Fibroblast of lung (primary cell): ENCODE results near the gene MAN2B2. TPM values are rescaled to one million over a fixed set of nuclear protein-coding genes. Genes with fewer than 3 reads are reported as not detected.

Experiments used
- DNase-seq, 2 donors: peaks; one replicate each; pipeline versions ENCODE4 v3.0.0 to v3.0.0-alpha.2; 2010; ENCODE audit warnings: low read depth in 2 of 2
- H2AFZ ChIP-seq: 2 replicates; pipeline ENCODE4 v1.5.1; 2012; ENCODE audit warnings: low read length, control low read depth, inconsistent platforms
- H3K27ac ChIP-seq: 2 replicates; pipeline ENCODE4 v1.5.1; 2011; ENCODE audit warnings: low read length, control low read depth; ENCODE audit not compliant: insufficient read depth
- H3K27me3 ChIP-seq: 2 replicates; pipeline ENCODE4 v1.5.1; 2011; ENCODE audit warnings: mild to moderate bottlenecking, low read length; ENCODE audit not compliant: control insufficient read depth, insufficient read depth
- H3K36me3 ChIP-seq: 2 replicates; pipeline ENCODE4 v1.5.1; 2011; ENCODE audit warnings: low read length; ENCODE audit not compliant: control insufficient read depth, insufficient read depth
- H3K4me1 ChIP-seq: 2 replicates; pipeline ENCODE4 v1.5.1; 2011; ENCODE audit warnings: low read length; ENCODE audit not compliant: control insufficient read depth, insufficient read depth; ENCODE audit errors: extremely low read depth
- H3K4me2 ChIP-seq: 2 replicates; pipeline ENCODE4 v1.5.1; 2011; ENCODE audit warnings: low read length, control low read depth; ENCODE audit not compliant: insufficient read depth; ENCODE audit errors: extremely low read depth
- H3K4me3 ChIP-seq, 4 experiments: fragments of 200-600 bp in 1 of 4; sonication (generic) in 1 of 4; replicated peaks in 1 of 4; 2 replicates each; pipeline ENCODE4 v1.5.1; 2011 to 2016; ENCODE audit warnings: low read length in 4 of 4, low read depth in 3 of 4, mild to moderate bottlenecking in 3 of 4, control low read depth in 2 of 4, inconsistent platforms in 1 of 4, mixed read lengths in 1 of 4; ENCODE audit not compliant: insufficient read depth in 1 of 4; ENCODE audit errors: control extremely low read depth in 1 of 4
- H3K79me2 ChIP-seq: 2 replicates; pipeline ENCODE4 v1.5.1; 2012; ENCODE audit warnings: mild to moderate bottlenecking, low read length, inconsistent platforms; ENCODE audit not compliant: control insufficient read depth, insufficient read depth
- H3K9ac ChIP-seq: 2 replicates; pipeline ENCODE4 v1.5.1; 2011; ENCODE audit warnings: mild to moderate bottlenecking, low read length, control low read depth; ENCODE audit not compliant: insufficient read depth
- H3K9me3 ChIP-seq: 2 replicates; pipeline ENCODE4 v1.5.1; 2012; ENCODE audit warnings: low read depth, low read length; ENCODE audit not compliant: control insufficient read depth, insufficient read depth
- H4K20me1 ChIP-seq: 2 replicates; pipeline ENCODE4 v1.5.1; 2011; ENCODE audit warnings: low read length; ENCODE audit not compliant: control insufficient read depth, insufficient read depth; ENCODE audit errors: extremely low read depth
- CTCF ChIP-seq, 2 donors: IDR thresholded peaks in 1 of 2; conservative IDR thresholded peaks in 1 of 2; 1 replicate in 1 of 2; 2 replicates in 1 of 2; pipeline ENCODE4 v1.5.1; 2011 to 2012; ENCODE audit warnings: low read length in 2 of 2, control low read depth in 1 of 2, inconsistent platforms in 1 of 2, low read depth in 1 of 2, mild to moderate bottlenecking in 1 of 2
- EZH2 ChIP-seq: IDR thresholded peaks from 2 replicates; pipeline ENCODE4 v1.5.1; 2012; ENCODE audit warnings: low read length, control low read depth, mild to moderate bottlenecking; ENCODE audit errors: missing control alignments
- polyA plus RNA-seq, 2 donors: library from polyadenylated mRNA; depleted of rRNA in 1 of 2; stranded (reverse) in 1 of 2; unstranded in 1 of 2; fragments of >200 nt; gene quantifications; 2 replicates each; pipeline ENCODE4 v1.2.1, GENCODE V29; 2011 to 2012; ENCODE audit warnings: missing spikeins in 1 of 2
- total RNA-seq: library from RNA; depleted of rRNA; stranded (reverse); fragments of >200 nt; gene quantifications from 2 replicates; pipeline ENCODE4 v1.2.1, GENCODE V29; 2014

MAN2B2 gene
- total and polyA plus RNA-seq, 2 donors (not counting 1 experiment from before 2014, with no cell fraction given): 19.0 to 27.2 TPM

- Histone ChIP-seq H4K20me1 (no peaks in the 10 kb centered on the region), H3K4me2 (peak within 1 kb of the TSS; percentile 88), H3K4me1 (peaks cover 7% of the 10 kb centered on the region), H3K27me3 (no peaks in the 10 kb centered on the region), H3K9ac (peak within 1 kb of the TSS; percentile 81), H3K9me3 (no peaks in the 10 kb centered on the region), H3K27ac (peak within 1 kb of the TSS; percentile 90), H2AFZ (peak within 1 kb of the TSS; percentile 94), H3K36me3 (peaks cover 1% of the 10 kb centered on the region), H3K79me2 (peaks cover 26% of the 10 kb centered on the region), H3K4me3 (peak within 1 kb of the TSS; percentile 59 to 94 (median 85))
- TF ChIP-seq EZH2: no peak
- no peak for TF ChIP-seq CTCF (conservative IDR thresholded peaks at IDR 0.05 in 1 of 2, IDR thresholded peaks at IDR 0.05 in 1 of 2; ENCODE audit: low read depth in 1 of 2, low read length in 2 of 2)
- peak; percentile 96 for DNase-seq
Measured at GRCh38 chr4:6640292-6641163, 65.5 kb downstream of the MAN2B2 start, which contains the start of gene MRFAP1. MRFAP1 (plus strand) TSS chr4:6640685; CDS start chr4:6640863, 178 bp downstream.

GRCh38 chr4:6641164-6641970, 66.4 kb downstream of the MAN2B2 start:
- Histone ChIP-seq H3K27me3 (no peaks in the 10 kb centered on the region), H3K79me2 (peaks cover 26% of the 10 kb centered on the region), H2AFZ (no peak overlapping the region), H3K27ac (peak overlapping the region; percentile 90), H3K36me3 (peaks cover 1% of the 10 kb centered on the region), H3K4me2 (peak overlapping the region; percentile 55), H3K4me1 (peaks cover 7% of the 10 kb centered on the region), H4K20me1 (no peaks in the 10 kb centered on the region), H3K9me3 (no peaks in the 10 kb centered on the region), H3K4me3 (peak overlapping the region; percentile 59 to 94 (median 85)), H3K9ac (peak overlapping the region; percentile 81)
- DNase-seq: peak; percentile 44 to 56
- TF ChIP-seq EZH2 (no peak), CTCF (conservative IDR thresholded peaks at IDR 0.05 in 1 of 2, IDR thresholded peaks at IDR 0.05 in 1 of 2; ENCODE audit: low read depth in 1 of 2, low read length in 2 of 2) (no peak)

GRCh38 chr4:6641971-6642320, 67.0 kb downstream of the MAN2B2 start:
- Histone ChIP-seq H3K27me3 (no peaks in the 10 kb centered on the region), H3K9me3 (no peaks in the 10 kb centered on the region), H3K4me1 (peaks cover 7% of the 10 kb centered on the region), H2AFZ (no peak overlapping the region), H3K4me2 (peak overlapping the region; percentile 55), H3K79me2 (peaks cover 26% of the 10 kb centered on the region), H3K27ac (peak overlapping the region; percentile 90), H3K4me3 (peak overlapping the region; percentile 59 to 94 (median 85)), H3K36me3 (peaks cover 1% of the 10 kb centered on the region), H4K20me1 (no peaks in the 10 kb centered on the region), H3K9ac (no peak overlapping the region)
- no peak for TF ChIP-seq EZH2
- no peak for TF ChIP-seq CTCF (conservative IDR thresholded peaks at IDR 0.05 in 1 of 2, IDR thresholded peaks at IDR 0.05 in 1 of 2; ENCODE audit: low read depth in 1 of 2, low read length in 2 of 2)
- DNase-seq: no peak
